Keratinocyte (primary cell): ENCODE measurements around the gene PADI1. TPM values are rescaled to one million over a fixed set of nuclear protein-coding genes. Genes with fewer than 3 reads are reported as not detected.
A peak's percentile ranks its signal among the peaks of the same experiment; 100 is the strongest.

Source experiments
- DNase-seq: peaks from one replicate; pipeline ENCODE4 v3.0.0-alpha.2; 2011; ENCODE audit warnings: low read depth, missing footprints, low spot score
- FAIRE-seq: peaks from 2 replicates; lab custom pipeline; 2011; peaks lifted over from hg19 to GRCh38; lab: Jason Lieb, UNC
- H2AFZ ChIP-seq: 2 replicates; pipeline ENCODE4 v1.6.0; 2012; ENCODE audit warnings: low read length, control low read depth, inconsistent platforms; ENCODE audit not compliant: control insufficient read depth
- H3K27ac ChIP-seq: 2 replicates; pipeline ENCODE4 v1.5.1; 2011; ENCODE audit warnings: low read length; ENCODE audit not compliant: control insufficient read depth, insufficient read depth
- H3K27me3 ChIP-seq: 3 replicates; pipeline ENCODE4 v1.6.0; 2011; ENCODE audit warnings: low read length; ENCODE audit not compliant: control insufficient read depth, insufficient read depth; ENCODE audit errors: extremely low read depth
- H3K36me3 ChIP-seq, 2 experiments: 2 replicates in 1 of 2; 3 replicates in 1 of 2; pipeline ENCODE4 v1.5.1; 2011; ENCODE audit warnings: low read length in 2 of 2, mild to moderate bottlenecking in 1 of 2; ENCODE audit not compliant: control insufficient read depth in 2 of 2, insufficient read depth in 2 of 2; ENCODE audit errors: extremely low read depth in 1 of 2
- H3K4me1 ChIP-seq: 3 replicates; pipeline ENCODE4 v1.5.1; 2011; ENCODE audit warnings: low read length; ENCODE audit not compliant: control insufficient read depth, insufficient read depth; ENCODE audit errors: extremely low read depth
- H3K4me2 ChIP-seq: 3 replicates; pipeline ENCODE4 v1.6.0; 2011; ENCODE audit warnings: low read depth, low read length; ENCODE audit not compliant: control insufficient read depth, insufficient read depth; ENCODE audit errors: extremely low read depth
- H3K4me3 ChIP-seq, 3 experiments: fragments of 200-600 bp in 1 of 3; sonication (generic) in 1 of 3; 2 replicates in 2 of 3; 3 replicates in 1 of 3; pipeline ENCODE4 v1.5.1; 2011 to 2016; ENCODE audit warnings: low read length in 3 of 3, mild to moderate bottlenecking in 3 of 3, control low read depth in 2 of 3, inconsistent platforms in 1 of 3, low read depth in 1 of 3, mixed read lengths in 1 of 3, mixed run types in 1 of 3, moderate library complexity in 1 of 3; ENCODE audit not compliant: control insufficient read depth in 2 of 3, insufficient read depth in 2 of 3; ENCODE audit errors: extremely low read depth in 1 of 3
- H3K79me2 ChIP-seq: 2 replicates; pipeline ENCODE4 v1.6.0; 2012; ENCODE audit warnings: low read length; ENCODE audit not compliant: control insufficient read depth, insufficient read depth
- H3K9ac ChIP-seq: 3 replicates; pipeline ENCODE4 v1.6.0; 2011; ENCODE audit warnings: low read length; ENCODE audit not compliant: control insufficient read depth, insufficient read depth; ENCODE audit errors: extremely low read depth
- H3K9me1 ChIP-seq: 3 replicates; pipeline ENCODE4 v1.6.0; 2011; ENCODE audit warnings: low read length; ENCODE audit not compliant: control insufficient read depth, insufficient read depth; ENCODE audit errors: extremely low read depth
- H3K9me3 ChIP-seq: 2 replicates; pipeline ENCODE4 v1.5.1; 2012; ENCODE audit warnings: low read depth, low read length; ENCODE audit not compliant: control insufficient read depth
- H4K20me1 ChIP-seq: 3 replicates; pipeline ENCODE4 v1.6.0; 2011; ENCODE audit warnings: low read length; ENCODE audit not compliant: control insufficient read depth, insufficient read depth; ENCODE audit errors: extremely low read depth
- EZH2 ChIP-seq: IDR thresholded peaks from one replicate; pipeline ENCODE4 v1.6.1; 2012; ENCODE audit warnings: inconsistent platforms, mild to moderate bottlenecking, low read length, moderate library complexity
- dilution Hi-C: fragments of 300-500 bp; cut with MboI; formaldehyde crosslinking; loops from one replicate; pipeline ENCODE4 v1.7.0; 2020; ENCODE audit warnings: low sequenced_read_pairs; ENCODE audit not compliant: extremely low pct_ligation_motif_present
- polyA plus RNA-seq, 5 experiments: library from polyadenylated mRNA; depleted of rRNA in 3 of 5; stranded (reverse) in 3 of 5; stranded (forward) in 1 of 5; unstranded in 1 of 5; fragments of >200 nt; gene quantifications; 1 replicate in 1 of 5; 2 replicates in 3 of 5; 3 replicates in 1 of 5; pipeline versions ENCODE4 v1.2.1 to v1.2.3, GENCODE V29; 2011 to 2012; ENCODE audit warnings: missing spikeins in 2 of 5, low read depth in 1 of 5, low replicate concordance in 1 of 5
- TF ChIP-seq, protein P1 (sequence below), 3 experiments: IDR thresholded peaks in 1 of 3; conservative IDR thresholded peaks in 1 of 3; optimal IDR thresholded peaks in 1 of 3; 2 replicates in 2 of 3; 3 replicates in 1 of 3; pipeline versions ENCODE3 to v1.5.1; 2011; ENCODE audit warnings: low read length in 3 of 3, mild to moderate bottlenecking in 3 of 3, moderate library complexity in 2 of 3, control low read depth in 1 of 3, inconsistent platforms in 1 of 3; ENCODE audit not compliant: insufficient read depth in 2 of 3; ENCODE audit errors: extremely low read depth in 1 of 3

PADI1 gene
- polyA plus RNA-seq, 1 donor (not counting 4 experiments of a cell fraction or from before 2014, with no cell fraction given): 0.96 TPM

DNA sequence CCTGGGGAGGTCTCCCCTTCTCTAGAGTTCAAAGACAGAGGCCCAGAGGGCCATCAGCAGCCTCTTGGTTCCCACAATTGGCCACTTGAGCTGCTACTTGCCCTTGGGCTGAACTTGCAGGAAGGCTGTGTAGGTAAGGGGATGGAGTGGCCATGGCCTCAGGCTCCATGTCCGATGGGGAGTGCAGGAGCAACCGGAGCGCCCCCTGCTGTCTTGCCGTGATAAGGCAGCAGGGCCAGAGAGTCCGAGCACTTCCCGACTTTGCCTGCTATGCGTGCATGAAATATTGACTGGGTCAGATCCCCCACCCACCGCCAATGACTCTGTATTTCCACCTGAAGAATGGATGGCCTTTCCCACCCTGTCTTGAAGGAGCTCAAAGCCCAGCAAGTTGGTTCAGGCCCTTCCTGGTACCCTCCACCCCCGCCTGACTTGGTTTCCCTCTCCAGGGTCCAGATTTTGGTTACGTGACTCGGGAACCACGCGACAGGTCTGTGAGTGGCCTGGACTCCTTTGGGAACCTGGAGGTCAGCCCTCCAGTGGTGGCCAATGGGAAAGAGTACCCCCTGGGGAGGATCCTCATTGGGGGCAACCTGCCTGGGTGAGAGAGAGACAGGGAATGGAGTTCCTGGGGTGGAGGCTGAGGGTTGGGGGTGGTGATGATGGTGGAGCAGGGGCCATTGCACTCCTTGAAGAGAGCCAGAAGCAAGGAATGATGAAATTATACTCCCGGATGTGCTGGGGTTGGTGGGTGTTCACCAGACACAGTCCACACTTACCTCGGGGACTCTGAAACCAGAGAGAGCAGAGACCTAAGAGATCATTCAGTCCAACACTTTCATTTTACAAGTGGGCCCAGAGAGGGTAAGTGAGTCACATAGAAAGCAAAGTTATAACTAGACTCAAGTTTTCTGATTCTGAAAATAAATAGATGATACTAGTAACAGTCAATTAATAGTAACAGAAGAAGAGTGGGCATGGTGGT is 69.5 kb downstream of the PADI1 start:
- Histone ChIP-seq H3K4me2 (no peak overlapping the region), H3K9ac (no peak overlapping the region), H3K36me3 (peaks cover 0 to 1% of the 10 kb centered on the region in 2 experiments), H3K4me1 (peaks cover 14% of the 10 kb centered on the region), H3K27ac (no peak overlapping the region), H2AFZ (no peak overlapping the region), H3K9me1 (no peaks in the 10 kb centered on the region), H3K27me3 (no peaks in the 10 kb centered on the region), H3K79me2 (no peaks in the 10 kb centered on the region), H3K4me3 (no peak overlapping the region), H4K20me1 (no peaks in the 10 kb centered on the region), H3K9me3 (no peaks in the 10 kb centered on the region)
- DNase-seq: no peak
- dilution Hi-C loops: no loop called here
- FAIRE-seq: peak; percentile 64
- no peak for TF ChIP-seq EZH2
- TF ChIP-seq, protein P1, sequence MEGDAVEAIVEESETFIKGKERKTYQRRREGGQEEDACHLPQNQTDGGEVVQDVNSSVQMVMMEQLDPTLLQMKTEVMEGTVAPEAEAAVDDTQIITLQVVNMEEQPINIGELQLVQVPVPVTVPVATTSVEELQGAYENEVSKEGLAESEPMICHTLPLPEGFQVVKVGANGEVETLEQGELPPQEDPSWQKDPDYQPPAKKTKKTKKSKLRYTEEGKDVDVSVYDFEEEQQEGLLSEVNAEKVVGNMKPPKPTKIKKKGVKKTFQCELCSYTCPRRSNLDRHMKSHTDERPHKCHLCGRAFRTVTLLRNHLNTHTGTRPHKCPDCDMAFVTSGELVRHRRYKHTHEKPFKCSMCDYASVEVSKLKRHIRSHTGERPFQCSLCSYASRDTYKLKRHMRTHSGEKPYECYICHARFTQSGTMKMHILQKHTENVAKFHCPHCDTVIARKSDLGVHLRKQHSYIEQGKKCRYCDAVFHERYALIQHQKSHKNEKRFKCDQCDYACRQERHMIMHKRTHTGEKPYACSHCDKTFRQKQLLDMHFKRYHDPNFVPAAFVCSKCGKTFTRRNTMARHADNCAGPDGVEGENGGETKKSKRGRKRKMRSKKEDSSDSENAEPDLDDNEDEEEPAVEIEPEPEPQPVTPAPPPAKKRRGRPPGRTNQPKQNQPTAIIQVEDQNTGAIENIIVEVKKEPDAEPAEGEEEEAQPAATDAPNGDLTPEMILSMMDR (optimal IDR thresholded peaks at IDR 0.05 in 1 of 3, IDR thresholded peaks at IDR 0.05 in 1 of 3, conservative IDR thresholded peaks at IDR 0.05 in 1 of 3; ENCODE audit: extremely low read depth in 1 of 3, insufficient read depth in 2 of 3, low read length in 3 of 3): peak; percentile 69 to 90 (median 80)

GRCh38 chr1:17276568-17276967 is 71.6 kb downstream of the PADI1 start:
- Histone ChIP-seq H3K9ac (peak overlapping the region; percentile 28), H3K4me1 (peaks cover 24% of the 10 kb centered on the region), H4K20me1 (no peaks in the 10 kb centered on the region), H2AFZ (peak overlapping the region; percentile 42), H3K4me2 (peak overlapping the region; percentile 44), H3K4me3 (no peak overlapping the region), H3K9me1 (no peaks in the 10 kb centered on the region), H3K27ac (peak overlapping the region; percentile 21), H3K27me3 (no peaks in the 10 kb centered on the region), H3K9me3 (no peaks in the 10 kb centered on the region), H3K79me2 (no peaks in the 10 kb centered on the region), H3K36me3 (no peaks in the 10 kb centered on the region)
- dilution Hi-C loops: no loop called here
- TF ChIP-seq, protein P1 (optimal IDR thresholded peaks at IDR 0.05 in 1 of 3, IDR thresholded peaks at IDR 0.05 in 1 of 3, conservative IDR thresholded peaks at IDR 0.05 in 1 of 3; ENCODE audit: extremely low read depth in 1 of 3, insufficient read depth in 2 of 3, low read length in 3 of 3): peak in 1 of 3 experiments; percentile 76
- TF ChIP-seq EZH2: no peak
- DNase-seq (peak; percentile 82), FAIRE-seq (peak; percentile 99)
